ENCODE data around the gene RPL31.

Gene RPL31

GRCh38 chr2:100976061-100976460 lies 26.0 kb upstream of the RPL31 start:
- DNase-seq, result no peak

DNA sequence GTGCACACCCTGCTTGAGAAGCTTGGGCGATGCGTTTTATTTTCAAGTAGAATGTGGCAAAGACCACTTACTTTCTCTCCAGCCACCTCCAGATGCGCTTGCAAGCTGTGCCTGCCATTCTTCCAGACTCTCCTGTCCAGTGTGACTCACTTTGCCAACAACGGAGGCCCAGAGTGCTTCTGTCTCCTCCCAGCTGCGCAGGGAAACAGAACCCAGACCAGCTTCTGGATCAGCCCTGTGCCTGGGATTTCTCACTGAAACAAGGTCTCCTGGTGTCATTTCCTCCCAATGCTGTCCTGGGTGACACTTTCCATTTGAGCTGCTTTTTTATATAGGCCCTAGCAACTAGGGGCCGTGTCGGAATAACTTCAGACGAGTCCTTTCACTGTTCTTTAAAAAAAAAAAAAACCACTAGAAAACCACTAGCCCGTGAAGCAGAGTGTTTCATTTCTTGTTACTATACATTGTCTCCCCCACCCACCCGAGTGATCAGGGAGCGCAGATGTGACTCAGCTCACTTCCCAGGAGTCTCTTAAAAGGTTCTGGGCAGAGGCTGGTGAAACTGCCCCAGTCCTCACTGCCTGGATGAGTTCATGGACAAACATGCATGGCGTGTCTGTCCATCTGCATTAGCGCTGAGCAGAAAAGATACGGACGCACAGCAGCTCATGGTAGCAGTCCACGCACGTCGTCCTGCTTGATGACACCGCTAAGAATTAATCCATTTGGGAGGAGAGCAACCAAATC lies 25.3 kb upstream of the RPL31 start:
- no peak for DNase-seq

DNA sequence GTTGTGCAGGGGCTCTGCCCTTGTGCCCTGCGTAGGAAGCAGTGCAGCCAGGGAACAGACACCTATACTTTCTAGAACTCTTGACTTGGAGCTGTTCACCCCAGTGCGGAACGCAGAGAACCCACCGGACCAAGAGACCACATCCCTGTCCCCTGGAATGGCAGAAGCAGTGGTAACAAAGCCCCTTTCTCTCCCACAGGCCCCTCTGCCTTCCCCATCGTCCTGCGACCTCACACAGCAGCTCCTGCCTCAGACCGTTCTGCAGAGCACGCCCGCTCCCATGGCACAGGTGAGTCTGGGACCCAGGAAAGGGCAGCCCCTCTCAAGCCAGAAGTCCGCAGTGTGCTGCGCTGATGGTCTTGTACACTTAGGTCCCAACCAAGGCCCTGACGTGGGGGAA lies 24.6 kb upstream of the RPL31 start:
- no peak for DNase-seq

DNA sequence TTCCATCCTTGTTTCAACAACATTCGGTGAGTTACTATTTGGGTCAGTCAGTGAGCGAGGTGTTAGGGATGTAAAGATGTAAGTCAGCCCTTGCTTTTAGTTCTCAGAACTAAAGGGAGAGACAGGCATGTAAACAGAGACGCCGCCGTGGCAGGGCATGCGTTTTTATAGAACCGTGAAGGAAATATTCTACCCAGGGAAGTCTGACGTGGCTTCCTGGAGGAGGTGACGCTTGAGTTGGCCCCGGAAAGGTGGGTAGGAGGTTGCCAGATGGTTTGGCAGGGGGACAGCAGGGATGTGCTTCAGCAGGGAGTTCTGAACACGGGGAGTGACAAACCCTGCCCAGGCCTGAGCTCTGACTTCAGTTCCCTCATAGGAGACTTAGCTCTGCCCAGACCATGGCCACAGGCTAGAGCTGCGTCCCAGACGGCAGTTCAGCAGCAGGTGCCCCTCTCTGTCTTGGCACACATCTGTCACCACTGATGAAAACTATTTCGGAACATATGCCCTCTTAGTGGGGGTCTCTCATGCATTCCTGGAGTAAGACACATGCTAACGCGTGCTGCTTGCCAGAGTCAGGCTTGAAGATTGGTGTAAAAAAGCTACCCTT lies 23.4 kb upstream of the RPL31 start:
- no peak for DNase-seq

DNA sequence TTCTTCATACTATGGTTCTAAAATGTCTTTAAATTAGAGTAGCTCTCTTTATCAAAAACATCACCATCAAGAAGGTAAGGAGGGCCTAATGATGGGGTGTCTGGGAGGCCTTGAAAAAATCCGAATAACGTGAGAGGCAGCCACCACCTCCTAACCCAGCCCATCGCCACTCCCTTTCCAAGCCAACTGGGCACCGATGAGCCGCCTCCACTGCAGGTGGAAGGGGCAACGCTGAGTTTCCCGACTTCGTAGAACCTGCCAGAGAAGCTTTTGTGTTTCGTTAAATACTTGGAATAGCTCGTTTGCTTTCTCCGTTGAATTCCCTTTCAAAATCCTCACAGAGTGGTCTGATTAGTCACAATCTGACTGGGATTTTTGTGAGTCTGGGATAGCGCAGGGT lies 22.0 kb upstream of the RPL31 start:
- DNase-seq, result no peak

DNA sequence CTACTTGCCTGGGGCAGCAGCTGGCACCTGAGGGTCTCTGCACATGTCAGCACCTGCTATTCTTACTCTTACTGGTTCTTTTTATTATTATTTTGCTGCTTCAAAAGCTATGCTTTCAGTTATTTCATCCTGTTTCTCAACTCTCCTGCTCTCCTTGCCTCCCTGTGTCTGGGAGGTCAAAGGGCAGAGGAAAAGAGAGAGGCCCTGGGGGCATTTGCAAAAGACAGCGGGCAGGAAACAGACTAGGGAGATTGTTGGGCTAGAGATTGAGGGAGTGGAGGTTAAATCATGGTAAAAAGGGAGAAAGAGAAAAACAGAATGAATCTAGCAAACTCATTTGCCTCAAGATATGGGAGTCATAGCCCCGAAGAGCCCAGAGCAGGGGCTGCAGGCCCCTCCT lies 21.1 kb upstream of the RPL31 start:
- no peak for DNase-seq

- DNase-seq, result no peak
Observed at GRCh38 chr2:100982431-100982861, 19.6 kb upstream of the RPL31 start.

DNA sequence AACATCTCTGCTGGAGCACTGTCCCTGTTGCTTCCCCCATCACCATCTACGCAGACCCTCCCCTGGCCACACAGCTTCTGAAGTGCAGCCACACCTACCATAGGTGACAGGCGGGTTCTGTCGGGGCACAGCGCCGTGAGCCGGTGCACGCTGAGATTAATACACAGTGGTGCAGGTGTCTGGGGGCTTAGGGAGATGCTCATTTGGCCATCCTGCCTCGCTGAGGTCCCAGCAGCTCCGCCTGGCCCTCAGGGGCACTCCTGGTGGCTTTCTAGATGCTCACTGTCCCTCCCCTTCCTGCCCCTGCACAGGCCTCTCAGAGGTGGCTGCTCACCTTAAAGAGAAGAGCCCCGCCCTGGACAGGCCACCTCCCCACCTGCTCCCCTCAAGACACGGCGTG lies 18.9 kb upstream of the RPL31 start:
- no peak for DNase-seq

DNA sequence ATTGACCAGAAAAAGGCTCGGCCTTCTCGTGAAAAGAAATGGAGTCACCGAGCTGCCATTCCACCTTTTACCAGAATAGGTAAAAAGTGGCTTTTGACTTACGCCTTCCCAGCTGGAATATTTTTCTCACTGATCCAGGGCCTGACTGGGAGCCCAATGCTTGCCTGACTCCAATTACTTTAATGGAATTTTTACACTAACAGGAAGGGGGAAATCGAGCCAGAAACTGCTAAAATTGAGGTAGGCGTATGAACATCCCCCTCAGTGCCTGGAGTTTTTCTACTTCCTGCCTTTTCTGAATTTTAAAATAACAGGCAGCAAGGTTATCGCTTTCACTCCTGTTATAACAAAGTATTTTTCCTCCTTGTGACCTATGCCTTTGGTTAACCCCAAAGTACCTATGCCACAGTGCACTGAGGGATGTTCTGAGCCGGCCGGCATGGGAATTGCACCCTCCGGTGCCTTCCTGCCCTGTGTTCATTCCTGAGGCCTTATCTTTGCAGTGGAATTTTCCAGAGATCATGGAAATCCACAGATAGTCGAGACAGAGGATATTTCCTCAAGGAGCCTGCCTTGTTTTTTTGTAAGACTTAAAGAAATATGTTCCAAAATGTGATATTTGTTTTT lies 18.3 kb upstream of the RPL31 start:
- no peak for DNase-seq

DNA sequence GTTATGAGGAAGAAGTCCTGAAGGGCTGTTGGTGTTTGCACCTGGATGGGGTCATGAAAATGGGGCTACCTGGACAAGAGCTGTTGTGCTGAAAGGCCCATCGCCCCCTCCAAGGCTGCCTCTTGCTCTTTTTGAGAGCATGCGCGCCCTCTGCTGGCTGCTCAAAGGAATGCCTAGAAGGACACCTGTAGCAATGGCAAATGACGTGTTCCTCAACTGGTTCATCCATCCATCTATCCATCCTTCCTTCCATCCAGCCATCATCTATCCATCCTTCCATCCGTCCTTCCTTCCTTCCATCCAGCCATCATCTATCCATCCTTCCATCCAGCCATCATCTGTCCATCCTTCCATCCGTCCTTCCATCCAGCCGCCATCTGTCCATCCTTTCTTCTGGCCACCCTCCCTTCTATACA lies 17.2 kb upstream of the RPL31 start:
- DNase-seq, result peak; percentile 47 to 52

GRCh38 chr2:100986157-100986556 lies 15.9 kb upstream of the RPL31 start:
- DNase-seq, result no peak

DNA sequence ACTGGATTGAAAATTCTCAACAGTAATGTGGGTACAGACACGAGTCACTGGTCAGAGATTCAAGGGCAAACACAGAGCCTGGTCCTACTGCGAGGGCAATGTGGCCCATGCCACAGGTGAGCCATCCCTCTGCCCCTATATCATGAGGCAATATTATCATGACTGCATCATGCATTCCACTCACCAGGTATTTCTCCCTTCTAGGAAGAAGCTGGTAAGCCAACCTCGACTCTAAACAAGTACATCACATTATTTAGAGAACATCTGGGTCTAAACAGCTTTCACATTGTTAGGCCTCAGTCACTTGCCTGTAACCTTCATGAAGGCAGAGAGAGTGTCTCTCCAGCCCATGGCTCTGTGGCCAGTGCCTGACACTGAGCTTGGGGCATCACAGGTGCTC lies 14.6 kb upstream of the RPL31 start:
- no peak for DNase-seq

GRCh38 chr2:100987974-100988373 lies 14.1 kb upstream of the RPL31 start:
- no peak for DNase-seq

GRCh38 chr2:100988630-100989417 lies 13.3 kb upstream of the RPL31 start:
- DNase-seq, result no peak

DNA sequence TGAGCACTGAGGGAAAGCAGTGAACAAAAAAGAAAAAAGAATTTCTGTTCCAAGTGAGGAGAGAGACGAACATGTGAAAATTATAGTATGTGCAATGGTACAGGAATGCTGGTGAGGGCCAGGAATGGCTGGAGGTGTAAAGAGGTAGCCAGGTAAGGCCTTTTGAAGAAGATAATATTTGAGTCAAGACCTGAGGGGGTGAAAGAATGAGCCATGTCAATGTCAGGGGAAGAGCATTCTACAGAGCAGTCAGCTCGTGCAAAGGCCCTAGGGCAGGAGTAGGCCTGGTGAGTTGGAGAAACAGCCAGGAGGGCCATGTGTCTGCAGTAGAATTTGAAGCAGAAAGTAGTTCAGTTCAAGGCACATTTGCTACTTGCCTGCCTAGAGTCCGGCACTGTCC lies 12.4 kb upstream of the RPL31 start:
- no peak for DNase-seq

DNA sequence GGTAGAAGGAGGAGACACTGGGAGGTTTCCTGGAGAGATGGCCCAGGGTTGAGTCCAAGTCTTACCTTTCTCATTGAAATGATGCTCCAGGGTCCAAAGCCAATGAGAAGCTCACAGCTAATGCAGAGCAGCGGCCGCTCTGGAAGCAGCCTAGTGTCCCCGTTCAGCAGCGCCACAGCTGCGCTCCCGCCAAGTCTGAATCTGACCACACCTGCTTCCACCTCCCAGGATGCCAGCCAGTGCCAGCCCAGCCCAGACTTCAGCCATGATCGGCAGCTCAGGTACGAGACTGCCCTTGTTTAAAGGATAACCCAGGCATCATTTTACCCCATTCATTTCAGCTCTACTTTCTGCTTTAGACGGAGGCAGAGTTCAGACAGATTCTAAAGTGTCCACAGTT lies 11.9 kb upstream of the RPL31 start:
- no peak for DNase-seq

DNA sequence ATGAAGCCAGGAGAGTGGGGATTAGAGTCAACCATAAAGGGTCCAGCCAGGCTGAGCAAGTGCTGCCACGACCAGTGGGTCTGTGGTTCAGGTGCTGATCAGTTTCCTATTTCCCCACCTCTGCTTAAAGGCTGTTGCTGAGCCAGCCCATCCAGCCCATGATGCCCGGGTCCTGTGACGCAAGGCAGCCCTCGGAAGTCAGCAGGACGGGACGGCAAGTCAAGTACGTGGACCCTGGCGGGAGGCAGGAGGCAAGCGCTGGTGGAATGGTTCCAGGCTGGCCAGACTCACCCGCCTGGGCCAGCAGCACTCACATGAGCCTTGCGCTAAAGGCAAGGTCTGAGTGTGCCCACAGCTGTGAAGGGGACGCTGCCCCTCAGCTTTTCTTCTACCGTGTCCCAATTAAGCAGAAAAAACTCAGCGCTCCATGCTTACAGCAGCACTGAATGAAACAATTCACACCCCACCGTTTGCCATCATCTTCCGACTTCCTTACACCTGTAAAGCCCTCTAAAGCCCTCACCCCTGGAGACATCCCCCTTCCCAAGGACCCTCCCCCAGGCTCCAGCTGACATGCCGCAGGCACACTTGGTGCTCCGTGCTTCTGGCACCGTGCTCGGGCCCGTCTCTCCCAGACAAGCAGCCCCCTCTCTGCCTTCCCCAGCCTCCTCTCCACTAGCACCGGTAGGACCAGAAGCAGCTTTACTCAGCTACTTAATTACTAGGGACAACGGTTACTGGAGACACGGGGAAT lies 11.3 kb upstream of the RPL31 start:
- DNase-seq, result no peak

GRCh38 chr2:100991404-100991773 lies 10.7 kb upstream of the RPL31 start:
- no peak for DNase-seq

- no peak for DNase-seq
Observed at GRCh38 chr2:100992262-100992661, 9.8 kb upstream of the RPL31 start.

DNA sequence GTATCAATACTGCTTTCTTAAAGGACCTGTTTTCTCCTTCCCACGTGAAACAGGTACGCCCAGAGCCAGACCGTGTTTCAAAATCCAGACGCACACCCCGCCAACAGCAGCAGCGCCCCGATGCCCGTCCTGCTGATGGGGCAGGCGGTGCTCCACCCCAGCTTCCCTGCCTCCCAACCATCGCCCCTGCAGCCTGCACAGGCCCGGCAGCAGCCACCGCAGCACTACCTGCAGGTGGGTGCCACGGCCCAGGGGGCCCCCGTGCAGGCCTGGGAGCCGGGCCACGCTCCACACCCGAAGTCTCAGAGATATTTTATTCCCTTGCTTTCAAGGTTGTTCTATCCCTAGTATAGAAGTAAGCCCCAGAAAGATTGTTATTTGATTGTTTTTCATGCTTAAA lies 8.8 kb upstream of the RPL31 start:
- DNase-seq, result no peak

- no peak for DNase-seq
Observed at GRCh38 chr2:100995309-100996075, 6.6 kb upstream of the RPL31 start.

All from AML-193 (cell line).